HG03460 (cell line): ENCODE data around the gene DNAH9.

Experiments used
- ATAC-seq: cut with Tn5 transposase; IDR thresholded peaks from one replicate; pipeline ENCODE4 v1.9.1; 2021; ENCODE audit not compliant: unreplicated experiment

The DNAH9 gene

GRCh38 chr17:11739351-11739750 lies 141.1 kb downstream of the DNAH9 start:
- ATAC-seq = no peak

GRCh38 chr17:11739848-11740247 lies 141.6 kb downstream of the DNAH9 start:
- no peak for ATAC-seq

GRCh38 chr17:11742886-11743285 lies 144.6 kb downstream of the DNAH9 start:
- no peak for ATAC-seq

GRCh38 chr17:11744696-11745095 lies 146.4 kb downstream of the DNAH9 start:
- no peak for ATAC-seq

- no peak for ATAC-seq
These were observed 149.2 kb downstream of the DNAH9 start for GRCh38 chr17:11747441-11747840.

GRCh38 chr17:11757815-11758214 lies 159.5 kb downstream of the DNAH9 start:
- no peak for ATAC-seq

GRCh38 chr17:11768106-11768505 lies 169.8 kb downstream of the DNAH9 start:
- no peak for ATAC-seq

GRCh38 chr17:11768981-11769380 lies 170.7 kb downstream of the DNAH9 start:
- ATAC-seq = no peak

GRCh38 chr17:11772031-11772430 lies 173.8 kb downstream of the DNAH9 start:
- ATAC-seq = no peak

GRCh38 chr17:11779892-11780291 lies 181.6 kb downstream of the DNAH9 start:
- no peak for ATAC-seq

- ATAC-seq = no peak
These were observed 182.4 kb downstream of the DNAH9 start for GRCh38 chr17:11780621-11781020.

GRCh38 chr17:11786711-11787438 lies 188.6 kb downstream of the DNAH9 start:
- ATAC-seq = no peak

GRCh38 chr17:11795906-11796305 lies 197.6 kb downstream of the DNAH9 start:
- no peak for ATAC-seq

- no peak for ATAC-seq
These were observed 199.5 kb downstream of the DNAH9 start for GRCh38 chr17:11797803-11798202.

GRCh38 chr17:11803231-11803969 lies 205.1 kb downstream of the DNAH9 start:
- ATAC-seq = no peak

- ATAC-seq = no peak
These were observed 206.9 kb downstream of the DNAH9 start for GRCh38 chr17:11805138-11805537.

- ATAC-seq = no peak
These were observed 207.7 kb downstream of the DNAH9 start for GRCh38 chr17:11805952-11806351.

- ATAC-seq = no peak
These were observed 209.3 kb downstream of the DNAH9 start for GRCh38 chr17:11807606-11808005.

- ATAC-seq = no peak
These were observed 215.0 kb downstream of the DNAH9 start for GRCh38 chr17:11813278-11813677.

GRCh38 chr17:11813871-11814270 lies 215.6 kb downstream of the DNAH9 start:
- no peak for ATAC-seq

- ATAC-seq = no peak
These were observed 216.5 kb downstream of the DNAH9 start for GRCh38 chr17:11814655-11815262.

- no peak for ATAC-seq
These were observed 218.1 kb downstream of the DNAH9 start for GRCh38 chr17:11816409-11816808.
